Measurements from ENCODE around the gene LILRB4.
"Not testable (repeated sequence)": the region's sequence is repeated elsewhere in the genome, so short reads cannot be mapped to it uniquely, and the experiment has no call there.

DNA sequence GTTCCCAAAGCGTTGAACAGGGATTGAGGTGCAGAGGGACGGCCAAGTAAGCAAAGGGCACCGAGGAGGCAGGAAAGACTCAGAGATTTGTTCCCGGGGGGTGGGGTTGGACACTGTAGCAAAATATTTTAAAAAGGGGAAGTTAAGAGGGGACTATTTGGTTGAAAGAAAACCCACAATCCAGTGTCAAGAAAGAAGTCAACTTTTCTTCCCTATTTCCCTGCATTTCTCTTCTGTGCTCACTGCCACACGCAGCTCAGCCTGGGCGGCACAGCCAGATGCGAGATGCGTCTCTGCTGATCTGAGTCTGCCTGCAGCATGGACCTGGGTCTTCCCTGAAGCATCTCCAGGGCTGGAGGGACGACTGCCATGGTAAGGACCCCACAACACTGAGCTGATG is 32.5 kb upstream of the LILRB4 start, which contains the start of gene LILRB1:
- TF ChIP-seq, protein P1, sequence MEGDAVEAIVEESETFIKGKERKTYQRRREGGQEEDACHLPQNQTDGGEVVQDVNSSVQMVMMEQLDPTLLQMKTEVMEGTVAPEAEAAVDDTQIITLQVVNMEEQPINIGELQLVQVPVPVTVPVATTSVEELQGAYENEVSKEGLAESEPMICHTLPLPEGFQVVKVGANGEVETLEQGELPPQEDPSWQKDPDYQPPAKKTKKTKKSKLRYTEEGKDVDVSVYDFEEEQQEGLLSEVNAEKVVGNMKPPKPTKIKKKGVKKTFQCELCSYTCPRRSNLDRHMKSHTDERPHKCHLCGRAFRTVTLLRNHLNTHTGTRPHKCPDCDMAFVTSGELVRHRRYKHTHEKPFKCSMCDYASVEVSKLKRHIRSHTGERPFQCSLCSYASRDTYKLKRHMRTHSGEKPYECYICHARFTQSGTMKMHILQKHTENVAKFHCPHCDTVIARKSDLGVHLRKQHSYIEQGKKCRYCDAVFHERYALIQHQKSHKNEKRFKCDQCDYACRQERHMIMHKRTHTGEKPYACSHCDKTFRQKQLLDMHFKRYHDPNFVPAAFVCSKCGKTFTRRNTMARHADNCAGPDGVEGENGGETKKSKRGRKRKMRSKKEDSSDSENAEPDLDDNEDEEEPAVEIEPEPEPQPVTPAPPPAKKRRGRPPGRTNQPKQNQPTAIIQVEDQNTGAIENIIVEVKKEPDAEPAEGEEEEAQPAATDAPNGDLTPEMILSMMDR (IDR thresholded peaks at IDR 0.05), result not testable (repeated sequence)
- TF ChIP-seq POLR2A (IDR thresholded peaks at IDR 0.05), result not testable (repeated sequence)
